B cell (primary cell): ENCODE measurements around the gene CAMTA1. TPM values are rescaled to one million over a fixed set of nuclear protein-coding genes. Genes with fewer than 3 reads are reported as not detected.

Source experiments
- ATAC-seq: fragments of 200-7000 bp; cut with Tn5 transposase; one replicate; pipeline ENCODE4 v1.10.0; 2021; ENCODE audit warnings: low read depth, mild to moderate bottlenecking, moderate number of reproducible peaks, moderate library complexity
- CTCF ChIA-PET: fragments of 350-600 bp; sonication (Branson Sonifier 250); formaldehyde crosslinking; loops from one replicate; lab custom pipeline; 2021; ENCODE audit warnings: antibody characterized with exemption, inconsistent platforms; lab: Charles Lee
- POLR2A ChIA-PET: fragments of 350-600 bp; sonication (Branson Sonifier 250); formaldehyde crosslinking; loops from one replicate; lab custom pipeline; 2021; ENCODE audit warnings: antibody characterized with exemption; lab: Charles Lee
- DNase-seq: peaks from one replicate; pipeline ENCODE4 v3.0.0; 2013
- H2AFZ ChIP-seq: 2 replicates; pipeline ENCODE4 v1.6.1; 2012; ENCODE audit warnings: mild to moderate bottlenecking, low read depth, low read length; ENCODE audit not compliant: insufficient read depth, poor library complexity, severe bottlenecking
- H3K27ac ChIP-seq, 2 donors: 1 replicate in 1 of 2; 2 replicates in 1 of 2; pipeline ENCODE4 v1.5.1; 2012 to 2013; ENCODE audit warnings: low read length in 2 of 2, mild to moderate bottlenecking in 2 of 2, moderate library complexity in 1 of 2
- H3K27me3 ChIP-seq, 4 experiments: fragments of 200-600 bp in 1 of 4; sonication (generic) in 1 of 4; replicated peaks in 1 of 4; 1 replicate in 2 of 4; 2 replicates in 2 of 4; pipeline versions ENCODE4 v1.6.1 to v1.7.0; 2013 to 2016; ENCODE audit warnings: low read length in 3 of 4, mild to moderate bottlenecking in 2 of 4, mixed read lengths in 1 of 4, moderate library complexity in 1 of 4; ENCODE audit not compliant: insufficient read depth in 4 of 4, control insufficient read depth in 3 of 4; ENCODE audit errors: control extremely low read depth in 1 of 4
- H3K36me3 ChIP-seq, 2 experiments: replicated peaks in 1 of 2; 1 replicate in 1 of 2; 2 replicates in 1 of 2; pipeline versions ENCODE4 v1.6.1 to v1.7.1; 2013; ENCODE audit warnings: low read length in 1 of 2; ENCODE audit not compliant: insufficient read depth in 2 of 2, control insufficient read depth in 1 of 2; ENCODE audit errors: control extremely low read depth in 1 of 2, extremely low read depth in 1 of 2
- H3K4me1 ChIP-seq, 2 donors: fragments of 200-600 bp in 1 of 2; sonication (generic) in 1 of 2; 1 replicate in 1 of 2; 2 replicates in 1 of 2; pipeline versions ENCODE4 v1.5.1 to v1.6.1; 2013 to 2017; ENCODE audit warnings: low read length in 2 of 2; ENCODE audit not compliant: control insufficient read depth in 2 of 2, insufficient read depth in 2 of 2
- H3K4me2 ChIP-seq: replicated peaks from 2 replicates; pipeline ENCODE3; 2012; ENCODE audit warnings: mild to moderate bottlenecking, low read depth, low read length; ENCODE audit not compliant: poor library complexity, severe bottlenecking
- H3K4me3 ChIP-seq, 5 experiments: fragments of 200-600 bp in 1 of 5; sonication (generic) in 1 of 5; 1 replicate in 3 of 5; 2 replicates in 2 of 5; pipeline versions ENCODE4 v1.5.1 to v1.7.0; 2011 to 2016; ENCODE audit warnings: low read length in 4 of 5, mild to moderate bottlenecking in 4 of 5, low read depth in 2 of 5, control low read depth in 1 of 5, moderate library complexity in 1 of 5; ENCODE audit not compliant: insufficient read depth in 1 of 5; ENCODE audit errors: control extremely low read depth in 1 of 5, extremely low read depth in 1 of 5
- H3K79me2 ChIP-seq: fragments of 200-600 bp; sonication (generic); one replicate; pipeline ENCODE4 v1.6.0; 2016; ENCODE audit warnings: low read length; ENCODE audit not compliant: control insufficient read depth, insufficient read depth
- H3K9ac ChIP-seq: fragments of 200-600 bp; sonication (generic); 2 replicates; pipeline ENCODE4 v1.6.1; 2017; ENCODE audit warnings: mild to moderate bottlenecking, low read length, moderate library complexity
- H3K9me3 ChIP-seq, 3 donors: one replicate each; pipeline versions ENCODE4 v1.6.1 to v1.7.1; 2013; ENCODE audit warnings: low read length in 2 of 3; ENCODE audit not compliant: control insufficient read depth in 2 of 3, insufficient read depth in 1 of 3; ENCODE audit errors: control extremely low read depth in 1 of 3
- H4K20me1 ChIP-seq: 2 replicates; pipeline ENCODE4 v1.6.0; 2012; ENCODE audit warnings: mild to moderate bottlenecking, low read length; ENCODE audit not compliant: insufficient read depth, control insufficient read depth, poor library complexity, severe bottlenecking
- H3K27ac Mint-ChIP-seq: one replicate; pipeline ENCODE4 v1.8.0; 2021; ENCODE audit warnings: mixed read lengths
- H3K27me3 Mint-ChIP-seq: one replicate; pipeline ENCODE4 v1.8.0; 2021; ENCODE audit warnings: mixed read lengths
- H3K4me1 Mint-ChIP-seq: one replicate; pipeline ENCODE4 v1.8.0; 2021; ENCODE audit warnings: mixed read lengths
- H3K4me3 Mint-ChIP-seq: one replicate; pipeline ENCODE4 v1.8.0; 2021; ENCODE audit warnings: mixed read lengths
- H3K9me3 Mint-ChIP-seq: one replicate; pipeline ENCODE4 v1.8.0; 2022; ENCODE audit warnings: mixed read lengths; ENCODE audit not compliant: insufficient read depth
- CTCF ChIP-seq: fragments of 200-600 bp; IDR thresholded peaks from one replicate; pipeline ENCODE4 v1.8.0; 2022; ENCODE audit warnings: antibody characterized with exemption, mild to moderate bottlenecking
- EZH2 ChIP-seq: IDR thresholded peaks from 2 replicates; pipeline ENCODE4 v1.6.1; 2012; ENCODE audit warnings: borderline replicate concordance, low read depth, mild to moderate bottlenecking, moderate library complexity, low read length; ENCODE audit not compliant: insufficient read depth, poor library complexity, severe bottlenecking
- WGBS: methylation state at CpG from one replicate; pipeline ENCODE4 v1.1.5; 2013; ENCODE audit warnings: missing lambda C conversion rate; ENCODE audit not compliant: insufficient coverage; 5-methylcytosine and 5-hydroxymethylcytosine counted together
- intact Hi-C: fragments of 100-400 bp; cut with micrococcal nuclease; formaldehyde crosslinking; loops from one replicate; pipeline ENCODE4 v1.10.0; 2022
- polyA plus RNA-seq: library from polyadenylated mRNA; depleted of rRNA; stranded (reverse); fragments of >200 nt; gene quantifications from 2 replicates; pipeline ENCODE4 v1.2.3, GENCODE V29; 2012
- total RNA-seq, 2 donors: library from RNA; stranded (reverse); fragments of 120-200 nt in 1 of 2; gene quantifications; 1 replicate in 1 of 2; 2 replicates in 1 of 2; pipeline versions ENCODE4 v1.2.3 to v1.2.4, GENCODE V29; 2013 to 2022

CAMTA1 gene
- total and polyA plus RNA-seq, 2 donors (not counting 1 experiment from before 2014, with no cell fraction given): 42.2 to 45.7 TPM

- H2AFZ ChIP-seq: no peak overlapping the region
- H3K4me2 ChIP-seq: no peak overlapping the region
- Mint-ChIP-seq H3K27ac (no peak overlapping the region), H3K9me3 (peaks cover 3% of the 10 kb centered on the region), H3K27me3 (no peaks in the 10 kb centered on the region), H3K4me3 (no peak overlapping the region), H3K4me1 (peaks cover 46% of the 10 kb centered on the region)
- DNase-seq (no peak), ATAC-seq (no peak)
- no peak overlapping the region for H3K9ac ChIP-seq
- ChIA-PET POLR2A (no interaction called here), CTCF (interaction anchor here (2.1 kb wide), 1 partner anchor 52 kb away, joined by 8 read pairs; no protein-coding TSS in a partner anchor)
- H3K4me1 ChIP-seq: peaks cover 6 to 25% of the 10 kb centered on the region in 2 donors
- peaks cover 0 to 12% (median 1%) of the 10 kb centered on the region in 3 donors for H3K9me3 ChIP-seq
- no peaks in the 10 kb centered on the region for H4K20me1 ChIP-seq
- no peak for TF ChIP-seq CTCF
- no peak for TF ChIP-seq EZH2
- no peak overlapping the region for H3K4me3 ChIP-seq
- H3K36me3 ChIP-seq: no peaks in the 10 kb centered on the region
- no peaks in the 10 kb centered on the region for H3K27me3 ChIP-seq
- H3K79me2 ChIP-seq: no peaks in the 10 kb centered on the region
- WGBS: 66% methylated on average over 4 of the region's 7 CpGs
- no peak overlapping the region for H3K27ac ChIP-seq
- intact Hi-C loops: no loop called here
Observed at GRCh38 chr1:6779089-6779805, 6.0 kb upstream of the CAMTA1 start.

GRCh38 chr1:6782151-6782550 is 3.1 kb upstream of the CAMTA1 start:
- ATAC-seq (no peak), DNase-seq (no peak)
- Mint-ChIP-seq H3K4me3 (no peak overlapping the region), H3K4me1 (peaks cover 48% of the 10 kb centered on the region), H3K27ac (peak overlapping the region; percentile 29), H3K9me3 (no peaks in the 10 kb centered on the region), H3K27me3 (no peaks in the 10 kb centered on the region)
- Histone ChIP-seq H3K27ac (no peak overlapping the region), H3K4me3 (no peak overlapping the region), H3K79me2 (peaks cover 13% of the 10 kb centered on the region), H3K9ac (no peak overlapping the region), H3K9me3 (peaks cover 0 to 4% (median 0%) of the 10 kb centered on the region in 3 donors), H3K36me3 (no peaks in the 10 kb centered on the region), H3K4me2 (no peak overlapping the region), H3K27me3 (no peaks in the 10 kb centered on the region), H2AFZ (no peak overlapping the region), H3K4me1 (peaks cover 18 to 23% of the 10 kb centered on the region in 2 donors), H4K20me1 (peaks cover 13% of the 10 kb centered on the region)
- ChIA-PET CTCF (no interaction called here), POLR2A (interaction anchor here (0.7 kb wide), 1 partner anchor 142 kb away, joined by 4 read pairs; no protein-coding TSS in a partner anchor)
- TF ChIP-seq EZH2 (no peak), CTCF (no peak)
- 36% methylated on average over 4 of the region's 6 CpGs for WGBS
- intact Hi-C loops: loop anchor here (10.0 kb wide), 2 partner anchors 587 to 787 kb away; partner anchors contain the start of genes NPHP4 and RPL22
